Parathyroid adenoma (tissue), 2 donors: ENCODE data around the gene NR1H4.

ENCODE experiments used
- H2AFZ ChIP-seq: fragments of 300-600 bp; sonication (generic); one replicate; pipeline ENCODE4 v1.7.0; 2017; ENCODE audit warnings: antibody characterized with exemption, mild to moderate bottlenecking
- H3K27ac ChIP-seq: fragments of 300-600 bp; sonication (generic); one replicate; pipeline ENCODE4 v1.7.0; 2017
- H3K27me3 ChIP-seq: fragments of 300-600 bp; sonication (generic); one replicate; pipeline ENCODE4 v1.7.0; 2017; ENCODE audit warnings: low read length; ENCODE audit not compliant: control insufficient read depth, insufficient read depth
- H3K36me3 ChIP-seq: fragments of 300-600 bp; sonication (generic); one replicate; pipeline ENCODE4 v1.7.0; 2017; ENCODE audit warnings: low read length; ENCODE audit not compliant: control insufficient read depth, insufficient read depth
- H3K4me1 ChIP-seq: fragments of 300-600 bp; sonication (generic); one replicate; pipeline ENCODE4 v1.7.0; 2017; ENCODE audit warnings: control low read depth
- H3K4me2 ChIP-seq: fragments of 300-600 bp; sonication (generic); one replicate; pipeline ENCODE4 v1.7.0; 2017; ENCODE audit warnings: low read length
- H3K4me3 ChIP-seq: fragments of 300-600 bp; sonication (generic); one replicate; pipeline ENCODE4 v1.7.0; 2017; ENCODE audit warnings: low read depth, low read length
- H3K79me2 ChIP-seq: fragments of 300-600 bp; sonication (generic); one replicate; pipeline ENCODE4 v1.7.0; 2017; ENCODE audit warnings: control low read depth
- H3K9ac ChIP-seq: fragments of 300-600 bp; sonication (generic); one replicate; pipeline ENCODE4 v1.7.0; 2017; ENCODE audit warnings: mild to moderate bottlenecking
- H3K9me3 ChIP-seq: fragments of 300-600 bp; sonication (generic); one replicate; pipeline ENCODE4 v1.7.0; 2017; ENCODE audit warnings: low read length; ENCODE audit not compliant: control insufficient read depth
- TF ChIP-seq, protein P1 (sequence below): fragments of 300-600 bp; sonication (generic); IDR thresholded peaks from one replicate; pipeline ENCODE4 v1.7.0; 2017; ENCODE audit warnings: antibody characterized with exemption, mild to moderate bottlenecking
- donor health status: primary hyperparathyroidism.

Gene NR1H4

DNA sequence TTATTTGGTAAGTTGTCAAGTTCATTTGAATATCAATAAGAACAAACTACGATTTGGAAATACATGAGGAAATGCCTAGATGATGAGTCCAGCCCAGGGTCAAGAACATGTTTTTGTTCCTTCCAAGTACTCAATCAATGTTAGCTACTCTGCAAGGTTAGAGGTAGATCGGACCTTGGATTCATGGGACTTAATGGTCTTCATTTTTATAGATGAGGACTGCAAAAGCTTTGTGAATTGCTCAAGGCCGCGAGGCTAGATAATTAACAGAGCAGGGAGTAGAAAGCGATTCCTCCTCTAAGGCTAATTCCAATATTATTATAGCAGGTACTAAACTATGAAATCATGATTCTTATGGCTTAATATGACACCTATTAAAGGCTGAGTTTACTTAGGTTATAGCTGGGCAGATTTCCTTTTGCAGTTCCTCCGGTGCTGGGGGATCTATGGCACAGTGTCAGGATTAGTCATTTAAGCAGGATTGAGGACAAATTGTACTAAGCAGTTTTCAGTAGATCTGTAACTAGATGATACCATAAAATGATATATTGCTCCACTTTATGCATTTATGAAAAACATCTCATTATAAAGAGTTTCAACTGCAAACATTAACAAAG, 19.8 kb downstream of the NR1H4 start:
- Histone ChIP-seq H3K79me2 (no peaks in the 10 kb centered on the region), H3K9ac (no peak overlapping the region), H3K4me2 (no peak overlapping the region), H3K4me3 (no peak overlapping the region), H3K27ac (no peak overlapping the region), H3K9me3 (no peaks in the 10 kb centered on the region), H3K4me1 (no peaks in the 10 kb centered on the region), H2AFZ (no peak overlapping the region), H3K36me3 (no peaks in the 10 kb centered on the region), H3K27me3 (no peaks in the 10 kb centered on the region)
- TF ChIP-seq, protein P1, sequence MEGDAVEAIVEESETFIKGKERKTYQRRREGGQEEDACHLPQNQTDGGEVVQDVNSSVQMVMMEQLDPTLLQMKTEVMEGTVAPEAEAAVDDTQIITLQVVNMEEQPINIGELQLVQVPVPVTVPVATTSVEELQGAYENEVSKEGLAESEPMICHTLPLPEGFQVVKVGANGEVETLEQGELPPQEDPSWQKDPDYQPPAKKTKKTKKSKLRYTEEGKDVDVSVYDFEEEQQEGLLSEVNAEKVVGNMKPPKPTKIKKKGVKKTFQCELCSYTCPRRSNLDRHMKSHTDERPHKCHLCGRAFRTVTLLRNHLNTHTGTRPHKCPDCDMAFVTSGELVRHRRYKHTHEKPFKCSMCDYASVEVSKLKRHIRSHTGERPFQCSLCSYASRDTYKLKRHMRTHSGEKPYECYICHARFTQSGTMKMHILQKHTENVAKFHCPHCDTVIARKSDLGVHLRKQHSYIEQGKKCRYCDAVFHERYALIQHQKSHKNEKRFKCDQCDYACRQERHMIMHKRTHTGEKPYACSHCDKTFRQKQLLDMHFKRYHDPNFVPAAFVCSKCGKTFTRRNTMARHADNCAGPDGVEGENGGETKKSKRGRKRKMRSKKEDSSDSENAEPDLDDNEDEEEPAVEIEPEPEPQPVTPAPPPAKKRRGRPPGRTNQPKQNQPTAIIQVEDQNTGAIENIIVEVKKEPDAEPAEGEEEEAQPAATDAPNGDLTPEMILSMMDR, result no peak

DNA sequence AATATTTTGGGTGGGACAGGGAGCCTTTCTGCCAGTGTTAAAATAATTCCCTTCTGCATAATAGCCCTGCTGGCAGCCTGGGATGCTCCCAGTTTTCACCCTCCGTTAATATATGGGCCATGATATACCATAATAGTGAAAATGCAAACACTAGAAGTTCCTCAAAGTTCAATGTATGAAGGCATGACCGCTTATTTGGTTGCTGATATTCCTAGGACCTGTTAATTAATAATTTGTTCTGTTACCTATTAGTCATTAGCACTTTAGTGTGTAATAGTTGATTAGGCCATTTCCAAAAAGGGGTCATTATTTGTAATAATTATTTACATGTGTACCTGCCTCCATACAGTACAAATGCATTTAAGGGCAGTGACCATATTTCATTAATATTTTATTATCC, 20.4 kb downstream of the NR1H4 start:
- Histone ChIP-seq H2AFZ (no peak overlapping the region), H3K27ac (no peak overlapping the region), H3K9me3 (no peaks in the 10 kb centered on the region), H3K36me3 (no peaks in the 10 kb centered on the region), H3K4me3 (no peak overlapping the region), H3K9ac (no peak overlapping the region), H3K4me2 (no peak overlapping the region), H3K4me1 (no peaks in the 10 kb centered on the region), H3K79me2 (no peaks in the 10 kb centered on the region), H3K27me3 (no peaks in the 10 kb centered on the region)
- TF ChIP-seq, protein P1, result no peak

DNA sequence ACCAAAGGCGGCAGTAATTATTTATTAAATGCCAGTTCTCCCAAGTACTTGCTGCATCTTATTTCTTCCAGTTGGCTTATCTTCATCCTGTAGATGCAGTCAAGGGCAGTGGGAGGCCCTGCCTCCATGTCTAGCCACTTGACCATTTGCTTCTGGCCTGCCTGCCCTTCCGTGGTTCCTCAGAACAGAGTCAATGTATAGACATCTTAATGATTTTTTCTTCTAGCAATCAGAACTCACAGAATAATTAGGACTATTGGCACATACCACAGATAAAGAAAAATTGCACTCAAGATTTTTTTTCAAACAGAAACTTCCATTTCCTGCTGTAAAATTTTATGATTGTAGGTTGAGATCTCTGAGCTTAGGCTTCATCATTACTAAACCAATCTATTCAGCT, 20.9 kb downstream of the NR1H4 start:
- H3K79me2 ChIP-seq, result no peaks in the 10 kb centered on the region
- no peaks in the 10 kb centered on the region for H3K4me1 ChIP-seq
- H3K9me3 ChIP-seq, result no peaks in the 10 kb centered on the region
- no peaks in the 10 kb centered on the region for H3K27me3 ChIP-seq
- no peak overlapping the region for H3K9ac ChIP-seq
- no peak overlapping the region for H3K4me3 ChIP-seq
- no peak overlapping the region for H2AFZ ChIP-seq
- no peak overlapping the region for H3K27ac ChIP-seq
- H3K4me2 ChIP-seq, result no peak overlapping the region
- H3K36me3 ChIP-seq, result no peaks in the 10 kb centered on the region
- TF ChIP-seq, protein P1, result no peak

DNA sequence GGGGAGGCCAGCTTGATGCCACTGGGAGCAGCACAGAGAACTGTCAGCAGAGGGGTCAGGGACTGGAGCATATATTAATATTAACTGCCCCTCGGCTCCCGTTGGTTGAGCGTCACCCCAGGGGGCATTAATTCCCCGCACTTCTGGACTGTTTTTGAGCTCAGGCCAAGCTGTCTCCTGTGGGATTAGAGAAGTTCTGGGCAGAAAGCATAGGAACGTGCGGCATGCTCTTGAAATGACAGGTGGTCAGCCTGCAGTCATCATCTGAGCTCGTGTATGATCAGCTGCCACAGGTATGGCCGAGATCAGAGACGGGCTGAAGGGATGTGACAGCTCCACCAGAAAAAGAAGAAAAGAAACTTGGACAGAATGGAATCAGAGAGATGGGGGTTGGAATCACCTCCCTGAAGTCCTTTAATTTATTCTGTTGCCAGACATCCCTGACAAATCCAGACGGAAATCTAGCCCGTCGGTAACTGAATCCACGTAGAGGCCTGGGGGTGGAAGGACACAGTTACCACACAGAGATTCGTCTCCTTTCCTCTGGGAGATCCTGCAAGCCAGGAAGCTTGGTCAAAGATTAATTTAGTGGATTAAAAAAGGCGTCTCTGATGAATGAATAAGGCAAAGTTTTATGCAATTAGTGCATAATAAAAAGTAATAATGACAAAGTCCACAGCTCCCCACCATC, 23.6 kb downstream of the NR1H4 start:
- Histone ChIP-seq H3K9ac (no peak overlapping the region), H3K79me2 (no peaks in the 10 kb centered on the region), H3K27me3 (no peaks in the 10 kb centered on the region), H2AFZ (no peak overlapping the region), H3K9me3 (no peaks in the 10 kb centered on the region), H3K4me1 (no peaks in the 10 kb centered on the region), H3K4me3 (no peak overlapping the region), H3K4me2 (no peak overlapping the region), H3K36me3 (no peaks in the 10 kb centered on the region), H3K27ac (no peak overlapping the region)
- TF ChIP-seq, protein P1, result no peak

DNA sequence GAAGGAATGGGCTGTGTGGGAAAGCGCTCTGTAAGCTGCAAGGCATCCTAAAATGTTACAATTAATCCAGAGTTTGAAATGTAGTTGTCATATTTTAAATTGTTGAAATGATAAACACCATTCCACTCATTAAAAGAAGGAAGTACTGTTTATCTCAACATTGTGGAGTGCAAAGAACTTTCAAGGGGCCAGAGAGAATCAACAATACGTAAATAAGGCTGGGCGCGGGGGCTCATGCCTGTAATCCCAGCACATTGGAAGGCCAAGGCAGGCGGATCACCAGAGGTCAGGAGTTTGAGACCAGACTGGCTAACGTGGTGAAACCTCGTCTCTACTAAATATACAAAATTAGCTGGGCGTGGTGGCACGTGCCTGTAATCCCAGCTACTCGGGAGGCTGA, 24.5 kb downstream of the NR1H4 start:
- Histone ChIP-seq H3K79me2 (no peaks in the 10 kb centered on the region), H2AFZ (no peak overlapping the region), H3K9me3 (no peaks in the 10 kb centered on the region), H3K27ac (no peak overlapping the region), H3K36me3 (no peaks in the 10 kb centered on the region), H3K27me3 (no peaks in the 10 kb centered on the region), H3K4me1 (no peaks in the 10 kb centered on the region), H3K4me2 (no peak overlapping the region), H3K4me3 (no peak overlapping the region), H3K9ac (no peak overlapping the region)
- TF ChIP-seq, protein P1, result no peak
